ENCODE results near the gene TENM4. TPM values are rescaled to one million over a fixed set of nuclear protein-coding genes. Genes with fewer than 3 reads are reported as not detected.
A peak's percentile ranks its signal among the peaks of the same experiment; 100 is the strongest.

TENM4 gene
- polyA plus RNA-seq, 1 of the 3 experiments (the other 2 are of a cell fraction) = 16.7 TPM

GRCh38 chr11:79080551-79080950 lies 360.3 kb downstream of the TENM4 start:
- H3K4me2 ChIP-seq = no peak overlapping the region; the same call in 1 of the 2 replicates
- no peaks in the 10 kb centered on the region for H3K27me3 ChIP-seq (ENCODE audit: insufficient read depth)
- no peak overlapping the region for H2AFZ ChIP-seq (ENCODE audit: low read depth)
- POLR2A ChIA-PET = no interaction called here
- TF ChIP-seq CHD2 (IDR thresholded peaks at IDR 0.05; ENCODE audit: low read length, partially characterized antibody) (no peak), GATA2 (CRISPR knock-in tag; IDR thresholded peaks at IDR 0.05) (no peak), USF2 (IDR thresholded peaks at IDR 0.05; ENCODE audit: borderline replicate concordance, low read depth, low read length) (no peak)
- H3K36me3 ChIP-seq (replicated peaks in 1 of 2; ENCODE audit: control insufficient read depth in 1 of 2, insufficient read depth in 2 of 2, low read length in 1 of 2) = no peaks in the 10 kb centered on the region
- no peaks in the 10 kb centered on the region for H3K9me2 ChIP-seq
- no peaks in the 10 kb centered on the region for H3K9me3 ChIP-seq
- no peaks in the 10 kb centered on the region for H3K79me2 ChIP-seq (ENCODE audit: insufficient read depth)
- CTCF ChIA-PET = interaction anchor here (1.1 to 4.1 kb wide), 3 partner anchors 20 to 434 kb away, joined by 3 to 18 read pairs (median 8); no protein-coding TSS in a partner anchor
- peaks cover under 1% of the 10 kb centered on the region for H3F3A ChIP-seq (replicated peaks; ENCODE audit: insufficient read depth)
- DNase-seq = no peak
- no peak overlapping the region for H3K4me3 ChIP-seq (ENCODE audit: low read depth in 2 of 2, low read length in 1 of 2)
- H3K9ac ChIP-seq = no peak overlapping the region; the same call in 1 of the 2 replicates
- no peaks in the 10 kb centered on the region for H4K20me1 ChIP-seq (ENCODE audit: insufficient read depth)
- H3K27ac ChIP-seq (ENCODE audit: low read depth in 2 of 2, low read length in 1 of 2) = peak overlapping the region; percentile 50 to 85
- H3K4me1 ChIP-seq (ENCODE audit: control insufficient read depth in 1 of 2, insufficient read depth in 2 of 2, low read depth in 1 of 2, low read length in 1 of 2) = peaks cover 27 to 66% of the 10 kb centered on the region in 2 experiments; a peak in 3 of 4 replicates

- H3K9me3 ChIP-seq = no peaks in the 10 kb centered on the region
- no peaks in the 10 kb centered on the region for H3K9me2 ChIP-seq
- peak; percentile 79; the same call in 1 of the 2 replicates for TF ChIP-seq RCOR1 (IDR thresholded peaks at IDR 0.05; ENCODE audit: low read length)
- TF ChIP-seq GATA2 (CRISPR knock-in tag; IDR thresholded peaks at IDR 0.05) = peak; percentile 38; the same call in 1 of the 2 replicates
- TF ChIP-seq EP300 (IDR thresholded peaks at IDR 0.05; ENCODE audit: borderline replicate concordance in 1 of 2, low read depth in 1 of 2, low read length in 1 of 2) = peak in 1 of 2 experiments; percentile 29; a peak in 1 of 4 replicates
- 0 out of 2 replicates have a peak, but pooled peaks have one; percentile 75 for TF ChIP-seq FOXJ3 (CRISPR knock-in tag; IDR thresholded peaks at IDR 0.05)
- no peak for TF ChIP-seq JUND (IDR thresholded peaks at IDR 0.05)
- TF ChIP-seq RAD21 (IDR thresholded peaks at IDR 0.05; ENCODE audit: low read length) = 0 out of 2 replicates have a peak, but pooled peaks have one; percentile 17
- 0 out of 2 replicates have a peak, but pooled peaks have one; percentile 43 for TF ChIP-seq MXI1 (IDR thresholded peaks at IDR 0.05; ENCODE audit: low read depth, low read length)
- no peak for TF ChIP-seq NRF1 (IDR thresholded peaks at IDR 0.05; ENCODE audit: low read depth, low read length)
- peak; percentile 12 for TF ChIP-seq CHD2 (IDR thresholded peaks at IDR 0.05; ENCODE audit: low read length, partially characterized antibody)
- TF ChIP-seq, protein P1, sequence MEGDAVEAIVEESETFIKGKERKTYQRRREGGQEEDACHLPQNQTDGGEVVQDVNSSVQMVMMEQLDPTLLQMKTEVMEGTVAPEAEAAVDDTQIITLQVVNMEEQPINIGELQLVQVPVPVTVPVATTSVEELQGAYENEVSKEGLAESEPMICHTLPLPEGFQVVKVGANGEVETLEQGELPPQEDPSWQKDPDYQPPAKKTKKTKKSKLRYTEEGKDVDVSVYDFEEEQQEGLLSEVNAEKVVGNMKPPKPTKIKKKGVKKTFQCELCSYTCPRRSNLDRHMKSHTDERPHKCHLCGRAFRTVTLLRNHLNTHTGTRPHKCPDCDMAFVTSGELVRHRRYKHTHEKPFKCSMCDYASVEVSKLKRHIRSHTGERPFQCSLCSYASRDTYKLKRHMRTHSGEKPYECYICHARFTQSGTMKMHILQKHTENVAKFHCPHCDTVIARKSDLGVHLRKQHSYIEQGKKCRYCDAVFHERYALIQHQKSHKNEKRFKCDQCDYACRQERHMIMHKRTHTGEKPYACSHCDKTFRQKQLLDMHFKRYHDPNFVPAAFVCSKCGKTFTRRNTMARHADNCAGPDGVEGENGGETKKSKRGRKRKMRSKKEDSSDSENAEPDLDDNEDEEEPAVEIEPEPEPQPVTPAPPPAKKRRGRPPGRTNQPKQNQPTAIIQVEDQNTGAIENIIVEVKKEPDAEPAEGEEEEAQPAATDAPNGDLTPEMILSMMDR (IDR thresholded peaks at IDR 0.05) = no peak
- peak overlapping the region in 1 of 2 experiments; percentile 85; a peak in 2 of 4 replicates for H3K27ac ChIP-seq (ENCODE audit: low read depth in 2 of 2, low read length in 1 of 2)
- H3K27me3 ChIP-seq (ENCODE audit: insufficient read depth) = no peaks in the 10 kb centered on the region
- no peak overlapping the region for H3K4me3 ChIP-seq (ENCODE audit: low read depth in 2 of 2, low read length in 1 of 2)
- H3K9ac ChIP-seq = no peak overlapping the region
- ChIA-PET CTCF (interaction anchor here (0.8 to 2.4 kb wide), 8 partner anchors 16 to 364 kb away, joined by 3 to 17 read pairs (median 3); no protein-coding TSS in a partner anchor), POLR2A (interaction anchor here (1.8 kb wide), 1 partner anchor 11 kb away, joined by 4 read pairs; no protein-coding TSS in a partner anchor)
- H2AFZ ChIP-seq (ENCODE audit: low read depth) = no peak overlapping the region
- no peak overlapping the region for H3K4me2 ChIP-seq
- 81% methylated on average over 5 of the region's 7 CpGs for WGBS (ENCODE audit: low lambda C conversion rate)
- no peaks in the 10 kb centered on the region for H4K20me1 ChIP-seq (ENCODE audit: insufficient read depth)
- peak; percentile 73 for DNase-seq
- H3K4me1 ChIP-seq (ENCODE audit: control insufficient read depth in 1 of 2, insufficient read depth in 2 of 2, low read depth in 1 of 2, low read length in 1 of 2) = peaks cover 27 to 80% of the 10 kb centered on the region in 2 experiments; a peak in 3 of 4 replicates
- no peaks in the 10 kb centered on the region for H3K36me3 ChIP-seq (replicated peaks in 1 of 2; ENCODE audit: control insufficient read depth in 1 of 2, insufficient read depth in 2 of 2, low read length in 1 of 2)
- H3F3A ChIP-seq (replicated peaks; ENCODE audit: insufficient read depth) = no peaks in the 10 kb centered on the region
- H3K79me2 ChIP-seq (ENCODE audit: insufficient read depth) = no peaks in the 10 kb centered on the region
Measured at GRCh38 chr11:79078999-79079398, 361.8 kb downstream of the TENM4 start.

All from SK-N-SH (cell line).